HCT116 (cell line): ENCODE results near the gene CIBAR2. TPM values are rescaled to one million over a fixed set of nuclear protein-coding genes. Genes with fewer than 3 reads are reported as not detected.

Experiments used
- ATAC-seq: fragments of 200-7000 bp; cut with Tn5 transposase; 2 replicates; pipeline ENCODE4 v1.9.1; 2020; ENCODE audit warnings: mild to moderate bottlenecking, moderate library complexity
- BruUV-seq: library from RNA; stranded (reverse); fragments of 400-500 nt; replicated peaks from 2 replicates; lab custom pipeline; 2021; lab: Mats Ljungman, UMichigan
- CTCF ChIA-PET: fragments of 300-600 bp; sonication (Branson Sonifier 250); formaldehyde crosslinking; loops from one replicate; lab custom pipeline; 2021; ENCODE audit warnings: antibody characterized with exemption; lab: Charles Lee
- POLR2A ChIA-PET: fragments of 300-600, 350-600 bp; sonication (Branson Sonifier 250); formaldehyde crosslinking; loops from one replicate; lab custom pipeline; 2021; ENCODE audit warnings: antibody characterized with exemption; lab: Charles Lee
- RAD21 ChIA-PET, 2 experiments: fragments of 300-600 bp; sonication (Branson Sonifier 250); formaldehyde crosslinking; loops; one replicate each; lab custom pipeline; 2023; ENCODE audit warnings: low total read pairs in 2 of 2; ENCODE audit not compliant: uncharacterized antibody in 2 of 2, unreplicated experiment in 2 of 2, low non-redundant PET in 1 of 2; lab: Charles Lee
- DNase-seq: peaks from one replicate; pipeline ENCODE4 v3.0.0-alpha.2; 2010; ENCODE audit warnings: low read depth, low spot score
- H2AFZ ChIP-seq: fragments of 200-600 bp; shearing (Covaris generic), sonication (generic); 2 replicates; pipeline ENCODE4 v1.6.1; 2017; ENCODE audit warnings: low read depth, mixed run types, mixed read lengths, antibody characterized with exemption, low read length; ENCODE audit not compliant: poor library complexity, severe bottlenecking
- H3K27ac ChIP-seq: 2 replicates; pipeline ENCODE4 v1.5.1; 2012; ENCODE audit warnings: low read depth, low read length
- H3K27me3 ChIP-seq: fragments of 200-600 bp; sonication (generic); 2 replicates; pipeline ENCODE4 v1.6.1; 2016; ENCODE audit warnings: mixed run types, low read length, mixed read lengths; ENCODE audit not compliant: insufficient read depth
- H3K36me3 ChIP-seq, 2 experiments: fragments of 200-500 bp in 1 of 2; fragments of 200-600 bp in 1 of 2; sonication (Bioruptor generic) in 1 of 2; sonication (generic) in 1 of 2; 2 replicates each; pipeline versions ENCODE4 v1.5.1 to v1.6.1; 2014 to 2016; ENCODE audit warnings: low read length in 2 of 2, inconsistent platforms in 1 of 2, mixed read lengths in 1 of 2, mixed run types in 1 of 2; ENCODE audit not compliant: insufficient read depth in 2 of 2, control insufficient read depth in 1 of 2
- H3K4me1 ChIP-seq, 2 experiments: fragments of 200-600 bp in 1 of 2; sonication (generic) in 1 of 2; 2 replicates each; pipeline versions ENCODE4 v1.5.1 to v1.6.1; 2012 to 2017; ENCODE audit warnings: low read length in 2 of 2, inconsistent platforms in 1 of 2, mild to moderate bottlenecking in 1 of 2, mixed read lengths in 1 of 2, mixed run types in 1 of 2, moderate library complexity in 1 of 2; ENCODE audit not compliant: insufficient read depth in 2 of 2, control insufficient read depth in 1 of 2
- H3K4me2 ChIP-seq: fragments of 200-600 bp; sonication (generic); 2 replicates; pipeline ENCODE4 v1.6.1; 2017; ENCODE audit warnings: mixed run types, low read length, mixed read lengths
- H3K4me3 ChIP-seq, 2 experiments: fragments of 200-600 bp in 1 of 2; sonication (generic) in 1 of 2; replicated peaks in 1 of 2; 2 replicates each; pipeline ENCODE4 v1.5.1; 2011 to 2016; ENCODE audit warnings: low read length in 2 of 2, control low read depth in 1 of 2, low read depth in 1 of 2, mild to moderate bottlenecking in 1 of 2, mixed read lengths in 1 of 2, mixed run types in 1 of 2
- H3K79me2 ChIP-seq: fragments of 200-600 bp; sonication (generic); 2 replicates; pipeline ENCODE4 v1.6.1; 2017; ENCODE audit warnings: mild to moderate bottlenecking, mixed run types, low read length, moderate library complexity, mixed read lengths; ENCODE audit not compliant: insufficient read depth
- H3K9ac ChIP-seq: fragments of 200-600 bp; sonication (generic); 2 replicates; pipeline ENCODE4 v1.6.1; 2016; ENCODE audit warnings: low read length, mixed read lengths
- H3K9me2 ChIP-seq: fragments of 200-600 bp; sonication (generic), shearing (Covaris generic); 2 replicates; pipeline ENCODE4 v1.6.1; 2017; ENCODE audit warnings: mixed run types, mild to moderate bottlenecking, moderate library complexity; ENCODE audit not compliant: insufficient read depth
- H3K9me3 ChIP-seq, 2 experiments: fragments of 200-500 bp in 1 of 2; fragments of 200-600 bp in 1 of 2; sonication (Bioruptor generic) in 1 of 2; sonication (generic) in 1 of 2; 2 replicates each; pipeline ENCODE4 v1.6.1; 2014 to 2017; ENCODE audit warnings: low read length in 2 of 2, mixed read lengths in 2 of 2, inconsistent platforms in 1 of 2, low read depth in 1 of 2, mild to moderate bottlenecking in 1 of 2, mixed run types in 1 of 2, moderate library complexity in 1 of 2; ENCODE audit not compliant: control insufficient read depth in 1 of 2, insufficient read depth in 1 of 2
- H4K20me1 ChIP-seq: fragments of 200-600 bp; sonication (generic), shearing (Covaris generic); 2 replicates; pipeline ENCODE4 v1.6.1; 2017; ENCODE audit warnings: mixed run types, mild to moderate bottlenecking, moderate library complexity; ENCODE audit not compliant: insufficient read depth
- CBX3 ChIP-seq: IDR thresholded peaks from 2 replicates; pipeline ENCODE4 v1.6.1; 2012; ENCODE audit warnings: low read depth
- CEBPB ChIP-seq: IDR thresholded peaks from 2 replicates; pipeline ENCODE4 v1.6.1; 2012; ENCODE audit warnings: low read depth
- EZH2 ChIP-seq: fragments of 200-600 bp; sonication (generic); IDR thresholded peaks from 2 replicates; pipeline ENCODE4 v1.6.1; 2017; ENCODE audit warnings: antibody characterized with exemption, mixed run types
- EZH2phosphoT487 ChIP-seq: fragments of 200-600 bp; IDR thresholded peaks from 2 replicates; pipeline ENCODE4 v1.6.1; 2018; ENCODE audit warnings: antibody characterized with exemption, borderline replicate concordance
- FOSL1 ChIP-seq: IDR thresholded peaks from 2 replicates; pipeline ENCODE4 v1.6.1; 2012; ENCODE audit warnings: low read depth
- JUND ChIP-seq: IDR thresholded peaks from 2 replicates; pipeline ENCODE4 v1.6.1; 2012
- POLR2A ChIP-seq: IDR thresholded peaks from 2 replicates; pipeline ENCODE4 v1.7.0; 2011; ENCODE audit warnings: borderline replicate concordance; ENCODE audit not compliant: insufficient read depth, insufficient read length; ENCODE audit errors: extremely low read depth
- POLR2AphosphoS5 ChIP-seq: IDR thresholded peaks from 2 replicates; pipeline ENCODE4 v1.6.1; 2011; ENCODE audit warnings: mild to moderate bottlenecking, low read depth, low read length, moderate library complexity
- SP1 ChIP-seq: IDR thresholded peaks from 2 replicates; pipeline ENCODE4 v1.6.1; 2012; ENCODE audit warnings: low read depth
- SRF ChIP-seq: IDR thresholded peaks from 2 replicates; pipeline ENCODE4 v1.6.1; 2012; ENCODE audit warnings: low read depth
- YY1 ChIP-seq: IDR thresholded peaks from 2 replicates; pipeline ENCODE4 v1.6.1; 2011; ENCODE audit warnings: low read length, low read depth, moderate library complexity, mild to moderate bottlenecking; ENCODE audit not compliant: insufficient replicate concordance; ENCODE audit errors: extremely low read depth
- ZFX ChIP-seq: fragments of 450-650 bp; IDR thresholded peaks from 2 replicates; pipeline ENCODE4 v1.6.1; 2017
- intact Hi-C: fragments of 100-400 bp; cut with micrococcal nuclease; formaldehyde crosslinking; loops from 2 replicates; pipeline ENCODE4 v1.10.0; 2022
- total RNA-seq: library from RNA; stranded (reverse); gene quantifications from one replicate; pipeline ENCODE4 v1.2.1, GENCODE V29; 2021; ENCODE audit not compliant: unreplicated experiment
- TF ChIP-seq, protein P1 (sequence below): IDR thresholded peaks from 2 replicates; pipeline ENCODE4 v1.6.1; 2012
- TF ChIP-seq, protein P2 (sequence below): IDR thresholded peaks from 2 replicates; pipeline ENCODE4 v1.6.1; 2012
- TF ChIP-seq, protein P3 (sequence below), 3 experiments: fragments of 200-600 bp in 1 of 3; sonication (generic) in 1 of 3; IDR thresholded peaks in 2 of 3; conservative IDR thresholded peaks in 1 of 3; 2 replicates each; pipeline ENCODE4 v1.5.1; 2012 to 2017; ENCODE audit warnings: low read depth in 2 of 3, low read length in 2 of 3, antibody characterized with exemption in 1 of 3, borderline replicate concordance in 1 of 3, control low read depth in 1 of 3, mild to moderate bottlenecking in 1 of 3, mixed read lengths in 1 of 3, mixed run types in 1 of 3, moderate library complexity in 1 of 3; ENCODE audit not compliant: insufficient read depth in 1 of 3

CIBAR2 gene
- total RNA-seq, 1 experiment from 2014 or later = 0.27 TPM

DNA sequence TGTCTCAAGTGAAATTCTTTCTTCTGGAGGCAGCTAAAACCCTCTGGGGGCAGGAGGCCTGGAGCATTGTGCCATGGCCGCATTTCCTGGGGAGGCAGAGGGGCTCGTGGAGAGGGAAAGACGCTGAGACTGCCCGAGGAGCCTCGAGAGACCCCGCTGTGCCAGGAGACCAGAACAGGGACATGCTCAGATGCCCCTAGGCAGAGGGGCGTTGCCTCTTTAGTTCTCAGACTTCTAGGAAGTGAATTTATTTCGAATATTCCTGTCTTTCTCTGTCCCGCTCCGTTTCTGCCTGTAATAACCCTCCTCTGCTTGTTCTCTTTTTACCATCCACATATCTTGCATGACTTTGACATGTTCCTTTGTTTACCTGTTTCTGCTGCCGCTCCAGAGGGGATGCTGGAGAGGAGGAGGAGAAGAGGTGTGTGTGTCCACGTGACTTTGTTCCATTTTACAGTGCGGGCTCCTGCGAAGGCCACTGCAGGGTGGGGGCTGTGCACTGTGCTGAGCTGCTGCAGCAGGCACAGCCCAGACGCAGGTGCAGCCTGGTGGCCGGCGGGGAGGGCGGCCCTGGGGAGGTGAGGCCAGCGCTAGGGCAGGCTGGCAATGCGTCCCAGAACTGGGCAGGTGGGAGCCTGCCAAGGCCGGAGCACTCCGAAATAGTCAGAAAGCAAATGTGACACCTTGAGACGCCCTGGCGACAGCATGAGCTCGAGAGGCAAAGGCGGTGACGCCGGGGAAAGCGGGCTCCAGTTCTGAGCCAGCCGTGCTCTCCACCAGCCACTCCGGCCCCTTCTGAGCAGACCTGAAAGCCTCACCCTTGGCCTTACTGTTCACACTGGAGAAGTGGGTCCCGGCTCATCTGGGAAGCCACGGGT lies 29.9 kb downstream of the CIBAR2 start:
- intact Hi-C loops = no loop called here
- no peak overlapping the region for H2AFZ ChIP-seq
- POLR2A ChIA-PET = interaction anchor here (0.6 kb wide), 1 partner anchor 464 kb away, joined by 3 read pairs; no protein-coding TSS in a partner anchor
- no peak overlapping the region for H3K9ac ChIP-seq
- H3K4me2 ChIP-seq = no peak overlapping the region
- ATAC-seq (no peak), DNase-seq (no peak)
- no peaks in the 10 kb centered on the region for H3K36me3 ChIP-seq
- no peaks in the 10 kb centered on the region for H3K9me3 ChIP-seq
- TF ChIP-seq EZH2 (no peak), POLR2A (no peak), SRF (no peak), EZH2phosphoT487 (no peak), SP1 (no peak), CEBPB (no peak), FOSL1 (no peak), POLR2AphosphoS5 (no peak), YY1 (no peak)
- TF ChIP-seq, protein P1, sequence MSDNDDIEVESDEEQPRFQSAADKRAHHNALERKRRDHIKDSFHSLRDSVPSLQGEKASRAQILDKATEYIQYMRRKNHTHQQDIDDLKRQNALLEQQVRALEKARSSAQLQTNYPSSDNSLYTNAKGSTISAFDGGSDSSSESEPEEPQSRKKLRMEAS = no peak
- RAD21 ChIA-PET = no interaction called here
- H4K20me1 ChIP-seq = no peaks in the 10 kb centered on the region
- H3K4me3 ChIP-seq = no peak overlapping the region
- BruUV-seq = no TSS peak
- CTCF ChIA-PET = no interaction called here
- peaks cover 0 to 7% of the 10 kb centered on the region in 2 experiments; a peak in 2 of 4 replicates for H3K4me1 ChIP-seq
- H3K27me3 ChIP-seq = no peaks in the 10 kb centered on the region
- no peaks in the 10 kb centered on the region for H3K79me2 ChIP-seq
- H3K9me2 ChIP-seq = no peaks in the 10 kb centered on the region
- H3K27ac ChIP-seq = no peak overlapping the region

DNA sequence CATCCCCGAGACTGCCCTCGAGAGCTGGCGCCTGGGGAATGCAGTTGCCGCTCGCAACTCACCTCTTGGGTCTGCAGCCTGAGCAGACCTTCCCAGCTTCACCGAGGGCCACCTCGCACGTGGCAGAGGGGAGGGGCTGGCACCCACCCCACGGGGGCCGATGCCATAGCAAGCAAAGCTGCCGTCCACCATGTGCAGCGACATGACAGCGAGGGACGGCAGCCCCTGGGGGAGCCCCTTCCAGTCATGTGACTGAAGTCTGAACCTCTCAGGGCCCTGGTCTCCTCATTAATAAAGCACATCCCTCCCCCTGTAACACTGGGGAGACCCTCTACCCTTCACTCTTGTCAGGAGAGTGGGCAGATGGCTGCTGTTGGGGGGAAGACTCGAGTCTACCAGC lies 30.5 kb downstream of the CIBAR2 start:
- Histone ChIP-seq H2AFZ (no peak overlapping the region), H3K27ac (no peak overlapping the region), H4K20me1 (no peaks in the 10 kb centered on the region), H3K9me3 (no peaks in the 10 kb centered on the region), H3K27me3 (no peaks in the 10 kb centered on the region), H3K4me3 (no peak overlapping the region), H3K36me3 (no peaks in the 10 kb centered on the region), H3K9ac (no peak overlapping the region), H3K79me2 (no peaks in the 10 kb centered on the region), H3K4me1 (peaks cover 0 to 3% of the 10 kb centered on the region in 2 experiments; a peak in 2 of 4 replicates), H3K4me2 (no peak overlapping the region), H3K9me2 (no peaks in the 10 kb centered on the region)
- RAD21 ChIA-PET = no interaction called here
- intact Hi-C loops = no loop called here
- POLR2A ChIA-PET = no interaction called here
- DNase-seq (no peak), ATAC-seq (no peak)
- no peak for TF ChIP-seq ZFX
- no peak for TF ChIP-seq JUND
- no peak for TF ChIP-seq CBX3
- TF ChIP-seq, protein P2, sequence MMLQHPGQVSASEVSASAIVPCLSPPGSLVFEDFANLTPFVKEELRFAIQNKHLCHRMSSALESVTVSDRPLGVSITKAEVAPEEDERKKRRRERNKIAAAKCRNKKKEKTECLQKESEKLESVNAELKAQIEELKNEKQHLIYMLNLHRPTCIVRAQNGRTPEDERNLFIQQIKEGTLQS = no peak
- TF ChIP-seq, protein P1 = no peak
- TF ChIP-seq, protein P3, sequence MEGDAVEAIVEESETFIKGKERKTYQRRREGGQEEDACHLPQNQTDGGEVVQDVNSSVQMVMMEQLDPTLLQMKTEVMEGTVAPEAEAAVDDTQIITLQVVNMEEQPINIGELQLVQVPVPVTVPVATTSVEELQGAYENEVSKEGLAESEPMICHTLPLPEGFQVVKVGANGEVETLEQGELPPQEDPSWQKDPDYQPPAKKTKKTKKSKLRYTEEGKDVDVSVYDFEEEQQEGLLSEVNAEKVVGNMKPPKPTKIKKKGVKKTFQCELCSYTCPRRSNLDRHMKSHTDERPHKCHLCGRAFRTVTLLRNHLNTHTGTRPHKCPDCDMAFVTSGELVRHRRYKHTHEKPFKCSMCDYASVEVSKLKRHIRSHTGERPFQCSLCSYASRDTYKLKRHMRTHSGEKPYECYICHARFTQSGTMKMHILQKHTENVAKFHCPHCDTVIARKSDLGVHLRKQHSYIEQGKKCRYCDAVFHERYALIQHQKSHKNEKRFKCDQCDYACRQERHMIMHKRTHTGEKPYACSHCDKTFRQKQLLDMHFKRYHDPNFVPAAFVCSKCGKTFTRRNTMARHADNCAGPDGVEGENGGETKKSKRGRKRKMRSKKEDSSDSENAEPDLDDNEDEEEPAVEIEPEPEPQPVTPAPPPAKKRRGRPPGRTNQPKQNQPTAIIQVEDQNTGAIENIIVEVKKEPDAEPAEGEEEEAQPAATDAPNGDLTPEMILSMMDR (IDR thresholded peaks at IDR 0.05 in 2 of 3, conservative IDR thresholded peaks at IDR 0.05 in 1 of 3; ENCODE audit: borderline replicate concordance in 1 of 3, insufficient read depth in 1 of 3, low read depth in 2 of 3, low read length in 2 of 3) = no peak
- no TSS peak for BruUV-seq
- CTCF ChIA-PET = no interaction called here
